ENCODE measurements around the gene RPS19.

DNA sequence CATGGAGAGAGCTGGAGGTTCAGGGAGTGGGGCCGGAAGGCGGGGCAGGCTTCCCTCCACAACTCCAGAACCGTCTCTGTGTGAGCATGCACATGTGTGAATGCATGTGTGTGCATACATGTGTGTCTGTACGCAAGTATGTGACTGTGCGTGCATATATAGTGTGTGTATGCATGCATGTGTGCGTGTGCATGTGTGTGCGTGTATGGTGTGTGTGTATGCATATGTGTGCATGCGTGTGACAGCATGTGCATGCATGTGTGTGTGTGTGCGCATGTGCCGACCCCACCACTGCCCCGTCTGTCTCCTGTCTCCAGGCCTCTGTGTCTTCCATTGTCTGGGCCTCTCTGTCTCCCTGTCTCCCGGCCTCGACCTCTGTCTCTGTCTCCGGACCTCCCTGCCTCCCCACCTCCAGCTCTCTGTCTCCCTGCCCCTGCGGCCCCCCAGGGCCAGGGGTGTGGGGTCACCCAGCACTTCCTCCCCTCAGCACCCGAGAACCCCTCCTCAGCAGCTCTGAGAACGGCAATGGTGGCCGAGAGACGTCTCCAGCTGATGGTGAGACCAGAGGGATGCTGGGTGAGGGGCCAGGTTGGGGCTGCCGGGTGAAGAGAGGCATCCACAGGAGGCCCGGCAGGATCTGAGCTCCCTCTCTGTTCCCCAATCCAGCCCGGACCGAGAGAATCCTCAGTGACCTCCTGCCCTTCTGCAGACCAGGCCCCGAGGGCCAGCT lies 45.4 kb downstream of the RPS19 start:
- TF ChIP-seq, protein P1, sequence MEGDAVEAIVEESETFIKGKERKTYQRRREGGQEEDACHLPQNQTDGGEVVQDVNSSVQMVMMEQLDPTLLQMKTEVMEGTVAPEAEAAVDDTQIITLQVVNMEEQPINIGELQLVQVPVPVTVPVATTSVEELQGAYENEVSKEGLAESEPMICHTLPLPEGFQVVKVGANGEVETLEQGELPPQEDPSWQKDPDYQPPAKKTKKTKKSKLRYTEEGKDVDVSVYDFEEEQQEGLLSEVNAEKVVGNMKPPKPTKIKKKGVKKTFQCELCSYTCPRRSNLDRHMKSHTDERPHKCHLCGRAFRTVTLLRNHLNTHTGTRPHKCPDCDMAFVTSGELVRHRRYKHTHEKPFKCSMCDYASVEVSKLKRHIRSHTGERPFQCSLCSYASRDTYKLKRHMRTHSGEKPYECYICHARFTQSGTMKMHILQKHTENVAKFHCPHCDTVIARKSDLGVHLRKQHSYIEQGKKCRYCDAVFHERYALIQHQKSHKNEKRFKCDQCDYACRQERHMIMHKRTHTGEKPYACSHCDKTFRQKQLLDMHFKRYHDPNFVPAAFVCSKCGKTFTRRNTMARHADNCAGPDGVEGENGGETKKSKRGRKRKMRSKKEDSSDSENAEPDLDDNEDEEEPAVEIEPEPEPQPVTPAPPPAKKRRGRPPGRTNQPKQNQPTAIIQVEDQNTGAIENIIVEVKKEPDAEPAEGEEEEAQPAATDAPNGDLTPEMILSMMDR (conservative IDR thresholded peaks at IDR 0.05) = no peak
- no peak for TF ChIP-seq ZFX (IDR thresholded peaks at IDR 0.05)

Measured in C4-2B (cell line).